GM18498 (cell line): ENCODE data around the gene WDR53.
A peak's percentile ranks its signal among the peaks of the same experiment; 100 is the strongest.
"Not testable (repeated sequence)": the region's sequence is repeated elsewhere in the genome, so short reads cannot be mapped to it uniquely, and the experiment has no call there.

Source experiments
- ATAC-seq: cut with Tn5 transposase; IDR thresholded peaks from one replicate; pipeline ENCODE4 v1.9.1; 2021; ENCODE audit warnings: mild to moderate bottlenecking, moderate library complexity; ENCODE audit not compliant: unreplicated experiment

WDR53 gene

GRCh38 chr3:196568246-196569002 lies at the start of gene WDR53, which contains the start of gene FBXO45:
Gene WDR53, minus strand, starts transcription at chr3:196568554. Its CDS starts 7,079 bp downstream, at chr3:196561475.
Gene FBXO45, plus strand, starts transcription at chr3:196568660. Its CDS starts 325 bp downstream, at chr3:196568985.
- ATAC-seq: peak; percentile 91

GRCh38 chr3:196617256-196617655 lies 48.9 kb upstream of the WDR53 start:
- no peak for ATAC-seq

- not testable (repeated sequence) for ATAC-seq
Measured at GRCh38 chr3:196615234-196615633, 46.9 kb upstream of the WDR53 start.

- ATAC-seq: no peak
Measured at GRCh38 chr3:196611761-196612483, 43.6 kb upstream of the WDR53 start.

- no peak for ATAC-seq
Measured at GRCh38 chr3:196609805-196610515, 41.6 kb upstream of the WDR53 start.

- peak; percentile 81 for ATAC-seq
Measured at GRCh38 chr3:196609343-196609775, 41.0 kb upstream of the WDR53 start.

- no peak for ATAC-seq
Measured at GRCh38 chr3:196608693-196609092, 40.3 kb upstream of the WDR53 start.

- ATAC-seq: no peak
Measured at GRCh38 chr3:196604548-196604947, 36.2 kb upstream of the WDR53 start.

- ATAC-seq: no peak
Measured at GRCh38 chr3:196603683-196604082, 35.3 kb upstream of the WDR53 start.

GRCh38 chr3:196602673-196603072 lies 34.3 kb upstream of the WDR53 start:
- ATAC-seq: no peak

GRCh38 chr3:196600359-196600758 lies 32.0 kb upstream of the WDR53 start:
- no peak for ATAC-seq

GRCh38 chr3:196599734-196600128 lies 31.4 kb upstream of the WDR53 start:
- no peak for ATAC-seq

GRCh38 chr3:196597971-196598733 lies 29.8 kb upstream of the WDR53 start:
- not testable (repeated sequence) for ATAC-seq

- no peak for ATAC-seq
Measured at GRCh38 chr3:196596355-196596754, 28.0 kb upstream of the WDR53 start.

- no peak for ATAC-seq
Measured at GRCh38 chr3:196590279-196590678, 21.9 kb upstream of the WDR53 start.

- ATAC-seq: no peak
Measured at GRCh38 chr3:196585044-196585757, 16.8 kb upstream of the WDR53 start.

- ATAC-seq: no peak
Measured at GRCh38 chr3:196572389-196572788, 4.0 kb upstream of the WDR53 start.

- not testable (repeated sequence) for ATAC-seq
Measured at GRCh38 chr3:196570332-196570731, 2.0 kb upstream of the WDR53 start.

- peak; percentile 43 for ATAC-seq
Measured at GRCh38 chr3:196569003-196569516, 706 bp upstream of the WDR53 start.

- no peak for ATAC-seq
Measured at GRCh38 chr3:196563721-196564225, 4.6 kb downstream of the WDR53 start.
